ENCODE measurements around the gene ALG13. TPM values are rescaled to one million over a fixed set of nuclear protein-coding genes. Genes with fewer than 3 reads are reported as not detected.
"Not testable (repeated sequence)": the region's sequence is repeated elsewhere in the genome, so short reads cannot be mapped to it uniquely, and the experiment has no call there.

Gene ALG13
- total RNA-seq = 15.7 TPM
- long read RNA-seq, full-length matches to known transcripts = 1 of 2 reads
- long read RNA-seq, partial matches to known transcripts = 0 of 2 reads
- long read RNA-seq, other reads (novel, unspliced or antisense) = 1 of 2 reads

DNA sequence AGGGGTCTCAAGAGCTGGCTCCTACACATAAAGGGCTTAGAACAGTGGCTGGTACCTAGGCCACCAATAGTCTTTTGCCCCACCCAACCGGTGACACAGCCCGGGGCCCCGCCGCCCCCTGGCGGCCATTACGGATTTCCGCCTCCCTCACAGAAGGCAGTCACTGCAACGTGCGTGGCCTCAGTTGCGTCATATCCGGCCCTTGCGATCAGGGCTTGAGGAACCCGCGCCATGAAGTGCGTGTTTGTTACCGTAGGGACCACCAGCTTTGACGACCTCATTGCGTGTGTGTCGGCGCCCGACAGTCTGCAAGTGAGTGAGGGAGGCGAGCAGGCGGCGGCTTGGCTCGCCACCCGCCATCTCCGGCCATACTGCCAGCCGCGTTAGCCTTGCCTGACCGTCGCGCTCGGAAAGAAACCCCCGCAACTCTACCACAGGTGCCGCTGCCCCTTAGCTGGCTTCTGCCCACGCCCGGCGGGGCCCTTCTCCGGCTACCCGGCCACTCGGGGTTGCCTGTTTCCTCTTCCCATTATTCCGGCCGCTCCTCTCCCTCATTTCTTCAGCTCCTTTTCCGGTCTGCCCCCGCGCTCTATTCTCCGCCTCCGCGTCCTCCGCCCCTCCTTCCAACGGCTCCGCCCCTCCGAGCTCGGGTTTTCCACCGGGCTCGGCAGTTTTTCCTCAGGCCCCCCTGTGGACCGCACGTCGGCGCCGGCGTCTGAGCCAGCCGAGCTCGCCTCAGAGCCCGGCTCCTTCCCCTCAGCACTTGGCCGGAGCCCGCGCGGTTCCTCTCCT, at the start of gene ALG13:
Gene ALG13 (plus strand): TSS at position 183 of the 792 bp plus-strand sequence. CDS start 49 bp downstream, at position 232.
- intact Hi-C loops (cut with DNase I) = no loop called here
- DNase-seq (ENCODE audit: missing footprints) = peak; percentile 93
- peak; percentile 99 for ATAC-seq

DNA sequence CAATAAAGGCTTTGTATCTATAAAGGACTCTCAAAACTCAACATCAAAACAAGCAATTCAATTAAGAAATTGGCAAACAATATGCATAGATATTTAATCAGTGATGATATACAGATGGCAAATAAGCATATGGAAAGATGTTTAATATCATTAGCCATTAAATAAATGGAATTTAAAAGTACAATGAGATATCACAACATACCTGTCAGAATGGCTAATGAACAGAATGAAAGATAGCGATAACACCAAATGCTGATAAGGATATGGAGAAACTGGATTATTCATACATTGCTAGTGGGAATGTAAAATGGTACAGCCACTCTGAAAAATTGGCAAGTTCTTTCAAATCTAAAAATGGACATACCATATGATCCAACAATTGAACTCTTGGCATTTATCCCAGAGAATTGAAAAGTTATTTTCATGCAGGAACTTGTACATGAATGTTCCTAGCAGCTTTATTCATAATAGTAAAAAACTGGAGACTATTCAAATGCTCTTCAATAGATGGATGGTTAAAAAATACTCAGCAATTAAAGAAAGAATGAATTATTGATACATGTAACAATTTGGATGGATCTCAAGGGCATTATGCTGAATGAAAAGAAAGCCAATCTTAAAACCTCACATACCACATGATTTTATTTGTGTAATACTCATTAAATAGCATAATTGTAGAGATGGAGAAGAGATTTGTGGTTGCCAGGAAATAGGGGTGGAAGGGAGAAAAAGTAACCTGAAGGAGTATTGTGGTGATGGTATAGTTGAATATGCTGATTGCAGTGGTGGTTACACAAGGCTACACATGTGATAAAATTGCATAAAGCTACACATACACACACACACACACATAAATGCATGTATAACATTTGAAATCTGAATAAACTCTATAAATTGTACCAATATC, 45.9 kb upstream of the ALG13 start:
- DNase-seq (ENCODE audit: missing footprints) (no peak), ATAC-seq (no peak)
- intact Hi-C loops (cut with DNase I) = no loop called here

DNA sequence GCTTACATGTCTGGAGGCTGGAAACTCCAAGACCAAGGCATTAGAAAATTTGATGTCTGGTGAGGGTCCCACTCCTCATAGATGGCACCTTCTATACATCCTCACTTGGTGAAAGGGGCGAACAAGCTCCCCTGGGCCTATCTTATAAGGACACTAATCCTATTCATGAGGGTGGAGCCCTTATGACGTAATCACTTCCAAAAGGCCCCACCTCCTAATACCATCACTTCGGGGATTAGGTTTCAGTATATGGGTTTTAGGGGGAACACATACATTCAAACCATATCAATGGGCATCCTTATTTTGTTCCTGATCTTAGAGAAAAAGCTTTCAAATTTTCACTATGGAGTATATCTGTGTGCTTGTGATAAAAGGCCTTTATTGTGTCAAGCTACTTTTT, 39.0 kb upstream of the ALG13 start:
- intact Hi-C loops (cut with DNase I) = no loop called here
- DNase-seq (ENCODE audit: missing footprints) (no peak), ATAC-seq (no peak)

DNA sequence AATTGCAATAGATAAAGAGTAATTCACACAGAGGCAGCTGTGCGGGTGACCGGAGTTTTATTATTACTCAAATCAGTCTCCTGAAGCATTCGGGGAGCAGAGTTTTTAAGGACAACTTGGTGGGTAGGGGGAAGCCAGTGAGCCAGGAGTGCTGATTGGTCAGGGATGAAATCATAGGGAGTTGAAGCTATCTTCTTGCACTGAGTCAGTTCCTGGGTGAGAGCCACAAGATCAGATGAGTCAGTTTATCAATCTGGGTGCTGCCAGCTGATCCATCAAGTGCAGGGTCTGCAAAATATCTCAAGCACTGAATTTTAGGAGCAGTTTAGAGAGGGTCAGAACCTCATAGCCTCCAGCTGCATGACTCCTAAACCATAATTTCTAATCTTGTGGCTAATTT, 35.8 kb upstream of the ALG13 start:
- DNase-seq (ENCODE audit: missing footprints); intact Hi-C loops (cut with DNase I); ATAC-seq: not testable (repeated sequence)

DNA sequence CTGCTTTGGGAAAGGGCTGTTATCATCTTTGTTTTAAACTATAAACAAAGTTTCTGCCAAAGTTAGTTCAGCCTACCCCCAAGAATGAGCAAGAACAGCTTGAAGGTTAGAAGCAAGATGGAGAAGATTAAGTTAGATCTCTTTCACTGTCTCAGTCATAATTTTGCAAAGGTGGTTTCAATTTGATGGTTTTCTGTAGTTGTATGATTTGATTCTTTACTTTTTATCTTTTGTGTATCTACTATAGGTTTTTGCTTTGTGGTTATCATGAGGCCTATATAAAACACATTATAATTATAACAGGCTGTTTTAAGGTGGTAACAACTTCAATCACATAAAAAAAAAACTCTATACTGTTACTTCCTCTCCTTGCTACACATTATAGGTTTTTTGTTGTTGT, 35.4 kb upstream of the ALG13 start:
- intact Hi-C loops (cut with DNase I) = no loop called here
- no peak for DNase-seq (ENCODE audit: missing footprints)
- ATAC-seq = no peak

DNA sequence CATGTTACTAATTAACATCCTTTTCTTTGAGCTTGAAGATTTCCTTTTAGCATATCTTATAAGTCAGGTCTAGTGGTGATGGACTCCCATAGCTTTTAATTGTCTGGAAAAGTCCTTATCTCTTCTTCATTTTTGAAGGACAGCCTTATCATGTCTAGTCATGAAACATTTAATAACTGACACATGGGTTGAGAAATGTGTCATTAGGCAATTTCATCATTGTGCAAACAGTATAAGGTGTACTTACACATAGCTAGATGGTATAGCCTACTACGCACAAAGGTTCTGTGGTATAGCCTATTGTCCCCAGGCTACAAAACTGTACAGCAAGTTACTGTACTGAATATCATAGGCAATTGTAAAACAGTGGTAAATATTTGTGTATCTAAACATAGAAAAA, 34.5 kb upstream of the ALG13 start:
- intact Hi-C loops (cut with DNase I) = no loop called here
- DNase-seq (ENCODE audit: missing footprints) (no peak), ATAC-seq (no peak)

DNA sequence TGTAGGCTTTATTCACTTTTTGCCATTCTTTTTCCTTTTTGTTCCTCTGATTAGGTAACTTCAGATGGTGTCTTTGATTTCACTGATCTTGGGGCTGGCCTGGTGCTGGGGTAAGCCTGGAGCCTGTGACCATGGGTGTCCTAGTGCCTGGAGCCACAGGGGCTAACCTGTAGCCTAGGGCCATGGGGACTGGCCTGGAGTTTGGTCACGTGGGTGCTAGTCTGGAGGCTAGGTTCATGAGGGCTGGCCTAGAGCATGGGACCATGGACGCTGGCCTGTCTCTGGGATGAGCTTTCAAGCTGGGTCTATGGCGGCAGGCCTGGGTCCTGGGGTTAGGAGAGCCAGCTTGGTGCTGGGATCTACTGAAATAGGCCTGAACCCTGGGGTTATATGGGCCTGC, 32.2 kb upstream of the ALG13 start:
- intact Hi-C loops (cut with DNase I) = no loop called here
- no peak for DNase-seq (ENCODE audit: missing footprints)
- no peak for ATAC-seq

DNA sequence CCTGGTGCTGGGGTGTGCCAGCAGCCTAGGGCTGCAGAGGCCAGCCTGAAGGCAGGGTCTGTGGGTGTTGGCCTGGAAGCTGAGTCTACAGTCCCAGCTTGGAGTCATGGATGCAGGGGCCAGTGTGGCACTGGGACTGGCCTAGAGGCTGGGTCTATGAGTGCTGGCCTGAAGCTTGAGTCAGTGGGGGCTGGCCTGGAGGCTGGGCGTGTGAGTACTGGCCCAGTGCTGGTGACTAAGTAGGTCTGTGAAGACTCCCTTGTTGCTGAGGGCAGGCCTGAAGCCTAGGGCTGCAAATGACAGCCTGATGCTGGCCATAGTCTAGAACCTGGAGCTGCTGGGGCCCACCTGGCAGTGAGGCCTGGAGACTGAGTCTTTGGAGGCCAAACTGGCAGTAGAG, 31.3 kb upstream of the ALG13 start:
- ATAC-seq (no peak), DNase-seq (ENCODE audit: missing footprints) (no peak)
- intact Hi-C loops (cut with DNase I) = no loop called here

DNA sequence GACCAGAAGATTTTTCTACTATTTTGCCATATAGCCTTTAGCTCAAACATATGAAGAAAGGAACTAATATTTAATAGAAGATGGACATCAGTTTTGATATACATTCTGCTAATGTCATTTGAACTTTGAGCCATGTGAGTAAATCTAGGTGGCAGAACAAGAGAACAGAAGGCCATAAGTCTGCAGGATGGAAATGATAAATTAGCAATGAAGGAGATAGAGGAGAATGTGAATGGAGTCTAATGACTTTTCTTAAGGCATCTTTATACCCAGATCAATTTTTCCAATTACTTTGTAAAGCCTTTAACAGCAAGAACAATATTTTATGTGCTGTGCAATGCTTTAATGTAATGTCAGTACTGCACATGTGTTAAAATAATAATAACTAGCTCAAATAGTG, 30.1 kb upstream of the ALG13 start:
- ATAC-seq = no peak
- intact Hi-C loops (cut with DNase I) = no loop called here
- DNase-seq (ENCODE audit: missing footprints) = no peak

DNA sequence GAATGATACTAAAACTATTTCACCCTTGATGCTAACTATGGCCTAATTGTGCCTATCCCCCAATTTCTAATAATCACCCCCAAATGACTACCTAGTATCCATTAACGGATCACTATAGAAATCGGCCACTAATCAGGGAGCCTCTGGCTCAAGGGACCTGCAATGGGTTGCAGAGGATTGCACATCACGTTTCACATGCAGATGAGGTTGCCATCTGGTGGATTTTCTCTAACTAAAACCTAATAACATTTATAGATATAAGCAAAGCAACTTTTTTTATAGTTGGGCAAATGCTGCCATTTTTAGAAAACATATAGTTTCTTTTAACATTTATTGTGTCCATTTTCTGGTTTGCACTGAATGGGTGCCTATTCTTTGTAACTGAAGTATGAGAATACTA, 28.3 kb upstream of the ALG13 start:
- intact Hi-C loops (cut with DNase I) = no loop called here
- no peak for ATAC-seq
- DNase-seq (ENCODE audit: missing footprints) = no peak

DNA sequence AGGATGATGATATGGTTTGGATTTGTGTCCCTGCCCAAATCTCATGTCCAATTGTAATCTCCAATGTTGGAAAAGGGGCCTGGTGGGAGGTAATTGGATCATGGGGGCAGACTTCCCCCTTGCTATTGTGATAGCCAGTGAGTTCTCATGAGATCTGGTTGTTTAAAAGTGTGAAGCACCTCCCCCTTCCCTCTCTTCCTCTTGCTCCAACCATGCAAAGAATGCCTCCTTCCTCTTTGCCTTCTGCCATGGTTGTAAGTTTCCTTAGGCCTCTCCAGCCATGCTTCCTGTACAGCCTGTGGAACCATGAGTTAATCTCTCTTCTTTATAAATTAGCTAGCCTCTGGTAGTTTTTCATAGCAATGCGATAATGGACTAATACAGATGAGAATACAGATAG, 19.7 kb upstream of the ALG13 start:
- ATAC-seq (no peak), DNase-seq (ENCODE audit: missing footprints) (no peak)
- intact Hi-C loops (cut with DNase I) = no loop called here

DNA sequence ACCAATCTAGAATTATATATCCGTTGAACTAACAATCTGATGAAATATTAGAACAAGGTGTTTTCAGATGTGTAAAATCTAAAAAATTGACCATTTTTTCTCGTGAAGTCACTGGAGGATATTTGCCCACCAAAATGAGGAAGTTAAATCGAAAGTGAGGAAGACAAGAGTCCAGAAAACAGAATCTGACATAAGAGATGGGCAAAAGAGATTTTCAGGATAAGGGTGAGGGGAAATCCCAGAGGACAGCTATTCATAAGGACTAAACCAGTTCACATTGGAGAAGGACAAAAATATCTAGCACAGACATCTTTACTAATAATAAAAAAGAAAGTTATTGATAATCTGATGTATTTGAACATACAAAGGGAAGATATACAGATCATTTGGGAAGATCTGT, 18.7 kb upstream of the ALG13 start:
- intact Hi-C loops (cut with DNase I) = no loop called here

DNA sequence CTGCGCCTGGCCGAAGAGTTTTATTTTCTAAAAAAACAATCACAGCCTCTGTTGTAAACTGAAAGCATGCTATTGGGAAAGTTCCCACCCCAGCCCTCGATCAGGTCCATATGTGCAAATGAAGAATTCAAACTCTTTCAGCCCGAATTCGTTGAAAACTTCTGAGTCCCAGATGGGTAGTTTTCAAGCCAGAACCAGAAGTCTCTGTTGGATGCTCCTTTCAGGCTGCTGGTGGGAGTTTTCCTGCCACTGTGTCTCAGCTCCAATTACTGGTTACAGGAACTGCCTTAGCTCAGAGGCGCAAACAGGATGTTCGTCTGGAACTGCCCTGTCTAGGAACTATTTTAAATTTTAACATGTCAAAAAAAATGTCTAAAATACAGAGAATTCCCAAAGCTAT, 9.3 kb upstream of the ALG13 start:
- intact Hi-C loops (cut with DNase I) = no loop called here
- no peak for DNase-seq (ENCODE audit: missing footprints)
- no peak for ATAC-seq

More for the DNA sequence above, 18.7 kb upstream of the ALG13 start:
- ATAC-seq (no peak), DNase-seq (ENCODE audit: missing footprints) (no peak)

DNA sequence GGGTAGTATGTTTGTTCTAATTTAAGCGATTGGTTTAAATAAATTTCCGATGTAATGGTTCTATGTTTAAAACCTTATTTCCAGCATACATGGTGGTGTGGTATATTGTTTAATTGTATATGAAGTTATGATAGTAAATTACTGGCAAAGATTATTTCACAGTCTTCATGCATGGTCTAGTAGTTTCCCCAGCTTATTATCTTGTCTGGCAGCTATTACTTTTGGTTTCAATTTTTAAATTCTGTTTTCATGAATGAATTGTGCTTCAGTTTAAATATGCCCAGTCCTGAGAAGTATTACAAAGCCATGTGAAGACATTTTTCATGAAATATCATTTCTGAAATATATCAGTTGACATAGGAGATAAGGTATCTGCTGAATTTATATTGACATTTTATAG, 6.3 kb downstream of the ALG13 start:
- DNase-seq (ENCODE audit: missing footprints) = no peak
- ATAC-seq = no peak
- intact Hi-C loops (cut with DNase I) = no loop called here

DNA sequence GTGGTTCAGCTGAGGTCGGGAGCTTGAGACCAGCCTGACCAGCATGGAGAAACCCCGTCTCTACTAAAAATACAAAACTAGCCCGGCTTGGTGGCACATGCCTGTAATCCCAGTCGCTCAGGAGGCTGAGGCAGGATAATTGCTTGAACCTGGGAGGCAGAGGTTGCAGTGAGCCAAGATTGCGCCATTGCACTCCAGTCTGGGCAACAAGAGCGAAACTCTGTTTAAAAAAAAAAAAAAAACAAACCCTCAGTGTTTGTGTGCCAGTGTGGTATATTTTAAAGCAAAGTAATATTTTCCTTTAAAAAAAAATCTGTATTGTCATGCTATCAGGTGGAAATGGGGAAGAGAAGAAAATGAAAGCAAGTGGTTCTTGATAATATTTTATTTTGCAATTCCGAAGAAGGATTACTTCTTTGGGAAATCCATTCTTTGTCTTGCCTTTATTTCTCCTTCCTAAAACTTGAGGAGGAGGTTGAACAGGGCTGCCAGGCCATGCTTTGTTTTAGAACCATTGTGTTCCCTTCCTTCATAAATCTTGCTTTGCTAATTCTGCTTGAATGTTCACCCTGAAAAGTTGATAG, 14.4 kb downstream of the ALG13 start:
- intact Hi-C loops (cut with DNase I) = no loop called here
- ATAC-seq (no peak), DNase-seq (ENCODE audit: missing footprints) (no peak)

DNA sequence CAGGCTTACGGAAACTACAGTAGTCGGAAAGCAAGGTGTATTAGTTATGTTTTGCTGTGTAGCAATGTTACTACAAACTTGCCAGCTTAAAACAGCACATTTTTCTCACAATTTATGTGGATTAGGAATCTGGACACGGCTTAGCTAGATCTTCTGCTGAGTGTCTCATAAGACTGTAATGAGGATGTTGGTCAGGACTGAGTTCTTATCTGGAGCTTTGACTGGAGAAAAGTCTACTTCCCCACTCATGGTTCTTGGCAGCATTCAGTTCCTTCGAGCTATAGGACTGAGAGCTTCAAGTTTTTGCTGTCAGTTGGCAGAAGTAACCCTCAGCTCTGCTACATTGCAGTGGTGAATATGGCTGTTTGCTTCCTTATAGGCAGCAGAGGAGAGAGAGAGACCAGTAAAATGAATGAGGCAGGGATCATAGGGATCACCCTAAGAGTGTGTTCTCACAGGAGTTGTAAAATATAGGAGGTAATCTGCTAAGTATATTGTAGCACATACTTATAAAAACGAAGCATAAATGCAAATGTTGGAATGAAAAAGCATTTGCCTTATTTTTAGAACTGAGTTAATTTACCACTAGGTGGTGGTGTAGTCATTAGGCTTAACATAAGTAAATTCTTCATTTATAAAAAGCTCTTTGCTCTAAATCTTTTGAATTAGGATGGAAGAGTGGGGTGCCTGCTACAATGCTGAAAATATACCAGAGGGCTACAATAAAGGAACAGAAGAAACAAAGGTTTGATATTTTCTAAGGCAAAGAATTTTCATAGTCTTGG, 38.6 kb downstream of the ALG13 start:
- DNase-seq (ENCODE audit: missing footprints) = no peak
- intact Hi-C loops (cut with DNase I) = no loop called here
- no peak for ATAC-seq

DNA sequence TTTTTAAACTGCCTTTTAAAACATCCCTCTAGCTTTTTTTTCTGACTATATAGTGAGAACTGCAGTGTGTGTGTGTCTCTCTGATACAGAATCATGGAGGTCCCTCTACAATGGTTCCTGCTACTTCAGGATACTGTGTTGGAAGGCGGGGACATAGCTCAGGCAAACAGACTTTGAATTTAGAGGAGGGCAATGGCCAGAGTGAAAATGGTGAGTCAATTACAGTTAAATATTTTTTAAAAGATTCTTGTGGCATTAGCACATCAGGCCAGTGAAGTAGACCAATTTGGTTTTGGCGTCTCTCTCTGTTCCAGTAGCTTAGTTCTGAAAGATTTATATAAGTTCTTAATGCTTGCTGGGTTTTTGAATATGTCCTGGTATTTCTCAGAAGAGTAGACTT, 47.1 kb downstream of the ALG13 start:
- intact Hi-C loops (cut with DNase I) = no loop called here
- no peak for ATAC-seq
- no peak for DNase-seq (ENCODE audit: missing footprints)

DNA sequence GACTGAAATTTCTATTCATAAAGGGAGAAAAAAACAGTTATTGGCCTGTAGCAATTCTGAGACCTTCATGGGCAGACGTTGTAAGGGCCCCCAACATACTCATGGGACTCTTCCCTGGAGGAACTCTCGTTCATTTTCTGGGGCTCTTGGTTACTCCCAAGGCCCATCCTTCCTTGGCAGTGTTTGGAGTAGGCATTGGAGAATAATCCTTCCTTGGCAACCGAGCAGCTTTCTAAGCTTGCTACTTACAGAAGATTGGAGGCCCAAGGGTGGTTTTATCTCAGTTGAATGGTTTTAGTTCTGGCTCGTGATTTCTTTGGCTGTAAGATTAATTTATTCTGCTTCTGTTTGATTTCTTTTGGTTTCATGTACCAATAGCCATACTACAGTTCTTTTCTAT, 50.4 kb downstream of the ALG13 start:
- intact Hi-C loops (cut with DNase I) = no loop called here
- DNase-seq (ENCODE audit: missing footprints) (no peak), ATAC-seq (no peak)

DNA sequence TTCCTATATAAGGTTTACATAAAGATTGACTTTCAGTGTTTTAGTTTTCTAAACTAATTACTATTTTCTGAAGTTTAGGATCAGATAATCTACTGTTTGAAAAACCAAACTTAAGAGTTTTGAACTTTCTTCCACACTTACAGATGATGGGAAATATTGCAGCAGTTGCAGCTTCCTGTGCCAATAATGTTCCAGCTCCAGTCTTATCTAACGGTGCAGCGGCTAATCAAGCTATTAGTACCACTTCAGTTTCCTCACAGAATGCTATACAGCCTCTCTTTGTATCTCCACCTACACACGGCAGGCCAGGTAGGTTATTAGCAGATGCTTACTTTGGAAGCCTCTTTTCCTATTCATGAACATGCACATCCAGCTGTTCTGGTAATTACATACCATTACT, 55.6 kb downstream of the ALG13 start:
- ATAC-seq (no peak), DNase-seq (ENCODE audit: missing footprints) (no peak)
- intact Hi-C loops (cut with DNase I) = no loop called here

Data from Right ventricle myocardium inferior (tissue), 1 donor.